ENCODE results near the gene ALG14.

The ALG14 gene

GRCh38 chr1:94926126-94926914 lies 146.4 kb downstream of the ALG14 start:
- peak; percentile 42 for DNase-seq

GRCh38 chr1:94925561-94926125 lies 147.1 kb downstream of the ALG14 start:
- DNase-seq = peak; percentile 25

- DNase-seq = no peak
Observed at GRCh38 chr1:94925004-94925403, 147.7 kb downstream of the ALG14 start.
